ENCODE data around the gene QRICH2. TPM values are rescaled to one million over a fixed set of nuclear protein-coding genes. Genes with fewer than 3 reads are reported as not detected.

Gene QRICH2
- total and polyA plus RNA-seq, 4 donors = 0.56 to 6.1 (median 0.67) TPM

DNA sequence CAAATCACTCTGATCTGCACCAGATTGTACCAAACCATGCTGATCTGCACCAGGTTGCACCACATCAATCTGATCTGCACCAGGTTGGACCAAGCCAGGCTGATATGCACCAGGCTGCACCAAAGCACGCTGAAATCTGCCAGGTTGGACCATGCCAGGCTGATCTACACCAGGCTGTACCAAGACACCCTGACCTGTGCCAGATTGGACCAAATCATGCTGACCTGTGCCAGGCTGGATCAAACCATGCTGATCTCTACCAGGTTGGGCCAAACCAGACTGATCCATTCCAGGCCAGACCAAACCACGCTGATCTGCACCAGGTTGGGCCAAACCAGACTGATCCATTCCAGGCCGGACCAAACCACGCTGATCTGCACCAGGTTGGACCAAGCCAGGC lies 15.5 kb downstream of the QRICH2 start:
- Histone ChIP-seq H3K4me3 (ENCODE audit: low read depth in 1 of 3, low read length in 3 of 3) (no peak overlapping the region), H3K27ac (ENCODE audit: low read depth in 1 of 2, low read length in 2 of 2) (no peak overlapping the region), H3K4me1 (ENCODE audit: control insufficient read depth in 4 of 4, insufficient read depth in 4 of 4, low read length in 3 of 4) (no peaks in the 10 kb centered on the region), H3K36me3 (ENCODE audit: control insufficient read depth in 4 of 4, insufficient read depth in 3 of 4, low read depth in 1 of 4, low read length in 3 of 4) (peaks cover 0 to 25% (median 4%) of the 10 kb centered on the region in 4 donors), H3K9me3 (ENCODE audit: control insufficient read depth in 4 of 4, low read length in 3 of 4) (no peaks in the 10 kb centered on the region), H3K27me3 (ENCODE audit: control insufficient read depth in 4 of 4, insufficient read depth in 4 of 4, low read length in 3 of 4) (no peaks in the 10 kb centered on the region), H3K9ac (ENCODE audit: low read depth in 1 of 2, low read length in 2 of 2) (no peak overlapping the region)
- TF ChIP-seq CTCF (IDR thresholded peaks at IDR 0.05; ENCODE audit: low read depth, low read length, missing input control) (no peak), ZBTB33 (IDR thresholded peaks at IDR 0.05) (no peak), EGR1 (IDR thresholded peaks at IDR 0.05; ENCODE audit: low read depth in 2 of 2) (no peak), SP1 (IDR thresholded peaks at IDR 0.05) (no peak)
- no peak for DNase-seq (ENCODE audit: low spot score)
- 98% methylated on average over 4 of the region's 4 CpGs for WGBS

DNA sequence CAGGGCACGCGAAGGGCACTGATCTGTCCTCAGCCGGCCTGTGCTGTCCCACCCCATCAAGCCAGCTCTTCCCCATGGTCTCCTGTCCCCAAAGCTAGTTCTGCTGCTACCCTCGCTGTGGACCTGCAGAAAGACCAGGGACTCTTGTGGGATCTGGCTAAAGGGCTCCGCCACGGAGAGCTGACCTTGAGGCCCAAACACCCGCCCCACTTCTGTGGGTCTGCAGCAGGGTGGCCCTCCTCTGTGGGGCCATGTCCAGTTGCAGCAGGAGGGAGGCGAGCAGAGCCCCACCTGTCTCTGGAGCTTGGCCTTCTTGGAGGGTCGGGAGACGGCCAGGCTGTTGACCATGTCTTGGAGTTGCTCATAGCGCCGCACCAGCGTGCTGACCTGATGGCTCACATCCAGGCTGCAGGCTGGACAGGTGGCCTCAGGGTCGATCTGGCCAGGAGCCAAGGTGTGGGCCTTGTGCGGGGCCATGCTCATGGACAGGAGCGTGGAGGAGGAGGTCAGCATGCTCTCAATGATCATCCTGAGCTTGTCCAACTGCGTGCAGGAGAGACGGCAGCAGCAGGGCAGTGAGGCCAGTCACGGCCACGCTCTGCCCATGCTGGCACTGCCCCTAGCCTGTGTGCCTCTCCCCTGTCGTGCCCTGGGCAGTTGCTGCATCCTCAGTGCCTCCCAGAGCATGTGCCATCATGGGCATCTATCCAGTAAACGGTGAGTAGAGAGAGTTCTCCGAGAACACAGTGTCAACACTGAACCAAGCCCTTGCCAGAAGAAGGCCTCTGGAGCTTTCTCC lies 26.3 kb downstream of the QRICH2 start:
- peaks cover 0 to 1% (median 0%) of the 10 kb centered on the region in 4 donors for H3K36me3 ChIP-seq (ENCODE audit: control insufficient read depth in 4 of 4, insufficient read depth in 3 of 4, low read depth in 1 of 4, low read length in 3 of 4)
- no peak overlapping the region for H3K4me3 ChIP-seq (ENCODE audit: low read depth in 1 of 3, low read length in 3 of 3)
- WGBS = 66% methylated on average over 23 of the region's 23 CpGs
- TF ChIP-seq HNF4A (conservative IDR thresholded peaks at IDR 0.05) (no peak), ZBTB33 (IDR thresholded peaks at IDR 0.05) (no peak), SP1 (IDR thresholded peaks at IDR 0.05) (no peak), YY1 (IDR thresholded peaks at IDR 0.05) (no peak), EGR1 (IDR thresholded peaks at IDR 0.05; ENCODE audit: low read depth in 2 of 2) (no peak), RXRA (IDR thresholded peaks at IDR 0.05) (no peak), HNF4G (IDR thresholded peaks at IDR 0.05) (no peak), MAX (IDR thresholded peaks at IDR 0.05) (no peak), GABPA (IDR thresholded peaks at IDR 0.05 in 1 of 2, conservative IDR thresholded peaks at IDR 0.05 in 1 of 2) (no peak), RAD21 (IDR thresholded peaks at IDR 0.05) (no peak), FOXA2 (IDR thresholded peaks at IDR 0.05) (no peak), CTCF (IDR thresholded peaks at IDR 0.05; ENCODE audit: low read depth, low read length, missing input control) (no peak)
- TF ChIP-seq, protein P1, sequence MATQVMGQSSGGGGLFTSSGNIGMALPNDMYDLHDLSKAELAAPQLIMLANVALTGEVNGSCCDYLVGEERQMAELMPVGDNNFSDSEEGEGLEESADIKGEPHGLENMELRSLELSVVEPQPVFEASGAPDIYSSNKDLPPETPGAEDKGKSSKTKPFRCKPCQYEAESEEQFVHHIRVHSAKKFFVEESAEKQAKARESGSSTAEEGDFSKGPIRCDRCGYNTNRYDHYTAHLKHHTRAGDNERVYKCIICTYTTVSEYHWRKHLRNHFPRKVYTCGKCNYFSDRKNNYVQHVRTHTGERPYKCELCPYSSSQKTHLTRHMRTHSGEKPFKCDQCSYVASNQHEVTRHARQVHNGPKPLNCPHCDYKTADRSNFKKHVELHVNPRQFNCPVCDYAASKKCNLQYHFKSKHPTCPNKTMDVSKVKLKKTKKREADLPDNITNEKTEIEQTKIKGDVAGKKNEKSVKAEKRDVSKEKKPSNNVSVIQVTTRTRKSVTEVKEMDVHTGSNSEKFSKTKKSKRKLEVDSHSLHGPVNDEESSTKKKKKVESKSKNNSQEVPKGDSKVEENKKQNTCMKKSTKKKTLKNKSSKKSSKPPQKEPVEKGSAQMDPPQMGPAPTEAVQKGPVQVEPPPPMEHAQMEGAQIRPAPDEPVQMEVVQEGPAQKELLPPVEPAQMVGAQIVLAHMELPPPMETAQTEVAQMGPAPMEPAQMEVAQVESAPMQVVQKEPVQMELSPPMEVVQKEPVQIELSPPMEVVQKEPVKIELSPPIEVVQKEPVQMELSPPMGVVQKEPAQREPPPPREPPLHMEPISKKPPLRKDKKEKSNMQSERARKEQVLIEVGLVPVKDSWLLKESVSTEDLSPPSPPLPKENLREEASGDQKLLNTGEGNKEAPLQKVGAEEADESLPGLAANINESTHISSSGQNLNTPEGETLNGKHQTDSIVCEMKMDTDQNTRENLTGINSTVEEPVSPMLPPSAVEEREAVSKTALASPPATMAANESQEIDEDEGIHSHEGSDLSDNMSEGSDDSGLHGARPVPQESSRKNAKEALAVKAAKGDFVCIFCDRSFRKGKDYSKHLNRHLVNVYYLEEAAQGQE (IDR thresholded peaks at IDR 0.05) = no peak
- H3K9me3 ChIP-seq (ENCODE audit: control insufficient read depth in 4 of 4, low read length in 3 of 4) = no peaks in the 10 kb centered on the region
- H3K9ac ChIP-seq (ENCODE audit: low read depth in 1 of 2, low read length in 2 of 2) = no peak overlapping the region
- H3K4me1 ChIP-seq (ENCODE audit: control insufficient read depth in 4 of 4, insufficient read depth in 4 of 4, low read length in 3 of 4) = peaks cover 0 to 33% (median 14%) of the 10 kb centered on the region in 4 donors
- no peaks in the 10 kb centered on the region for H3K27me3 ChIP-seq (ENCODE audit: control insufficient read depth in 4 of 4, insufficient read depth in 4 of 4, low read length in 3 of 4)
- H3K27ac ChIP-seq (ENCODE audit: low read depth in 1 of 2, low read length in 2 of 2) = no peak overlapping the region
- no peak for DNase-seq (ENCODE audit: low spot score)

Data from liver (tissue), 9 donors.